Measurements from ENCODE around the gene AFF2. TPM values are rescaled to one million over a fixed set of nuclear protein-coding genes. Genes with fewer than 3 reads are reported as not detected.

Gene AFF2
- total and polyA plus RNA-seq, 2 donors (not counting 3 experiments of a cell fraction or from before 2014, with no cell fraction given), result 0.03 to 0.07 TPM

DNA sequence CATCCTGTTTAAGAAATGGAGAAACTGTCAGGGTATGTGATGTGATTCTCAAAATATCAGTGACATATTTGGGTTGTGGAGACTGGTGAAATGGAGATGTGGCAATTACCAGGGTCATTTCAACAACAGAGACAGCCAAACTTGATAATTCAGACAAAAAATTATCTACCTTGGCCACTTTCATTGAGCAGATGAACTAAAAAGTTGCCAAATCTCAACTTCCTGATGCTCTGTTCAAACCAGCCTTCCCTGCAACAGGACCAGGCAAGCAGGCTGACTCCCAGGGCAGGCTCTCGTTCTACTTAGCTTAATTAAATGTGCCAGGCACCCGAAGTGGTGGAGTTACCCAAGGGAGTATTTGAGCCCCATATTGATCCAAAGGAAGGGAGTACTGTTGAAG lies 199.6 kb downstream of the AFF2 start:
- H3K9ac ChIP-seq (replicated peaks; ENCODE audit: extremely low read depth, insufficient read depth, low read length), result no peak overlapping the region
- DNase-seq (ENCODE audit: low read depth, low spot score), result no peak
- no peak for FAIRE-seq
- ChIA-PET CTCF (no interaction called here), POLR2A (no interaction called here)
- no TSS peak for BruUV-seq (replicated peaks)
- H3K79me2 ChIP-seq (ENCODE audit: control insufficient read depth, insufficient read depth, low read length), result no peaks in the 10 kb centered on the region
- H4K20me1 ChIP-seq (replicated peaks; ENCODE audit: control insufficient read depth, extremely low read depth, insufficient read depth, low read length), result no peaks in the 10 kb centered on the region
- H3K27me3 ChIP-seq (ENCODE audit: control insufficient read depth in 2 of 2, insufficient read depth in 2 of 2, low read length in 2 of 2), result no peaks in the 10 kb centered on the region
- H3K4me3 ChIP-seq (replicated peaks in 1 of 3; ENCODE audit: insufficient read depth in 1 of 3, low read depth in 1 of 3, low read length in 3 of 3), result no peak overlapping the region
- no peak overlapping the region for H2AFZ ChIP-seq (ENCODE audit: low read depth, low read length)
- no peaks in the 10 kb centered on the region for H3K9me1 ChIP-seq (replicated peaks; ENCODE audit: control insufficient read depth, extremely low read depth, insufficient read depth, low read length)
- intact Hi-C loops (cut with micrococcal nuclease), result no loop called here
- dilution Hi-C loops (cut with MboI; ENCODE audit: extremely low pct_ligation_motif_present, low sequenced_read_pairs), result no loop called here
- no peaks in the 10 kb centered on the region for H3K9me3 ChIP-seq (replicated peaks; ENCODE audit: control insufficient read depth, insufficient read depth, low read length)
- TF ChIP-seq FOS (IDR thresholded peaks at IDR 0.05; ENCODE audit: borderline replicate concordance, insufficient read depth, low read length) (no peak), JUN (IDR thresholded peaks at IDR 0.05; ENCODE audit: borderline replicate concordance, insufficient read depth, insufficient read length, low read depth) (no peak), POLR2A (IDR thresholded peaks at IDR 0.05; ENCODE audit: low read depth, low read length) (no peak), EZH2 (IDR thresholded peaks at IDR 0.05; ENCODE audit: borderline replicate concordance, low read depth, low read length, severe bottlenecking) (no peak), GATA2 (IDR thresholded peaks at IDR 0.05; ENCODE audit: insufficient read depth, insufficient read length, low read depth, low read length) (no peak), MYC (IDR thresholded peaks at IDR 0.05; ENCODE audit: low read depth, low read length) (no peak), POLR2AphosphoS5 (IDR thresholded peaks at IDR 0.05; ENCODE audit: insufficient read depth, low read depth, low read length) (no peak)
- TF ChIP-seq, protein P1, sequence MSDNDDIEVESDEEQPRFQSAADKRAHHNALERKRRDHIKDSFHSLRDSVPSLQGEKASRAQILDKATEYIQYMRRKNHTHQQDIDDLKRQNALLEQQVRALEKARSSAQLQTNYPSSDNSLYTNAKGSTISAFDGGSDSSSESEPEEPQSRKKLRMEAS (IDR thresholded peaks at IDR 0.05; ENCODE audit: insufficient read depth, insufficient read length), result no peak
- TF ChIP-seq, protein P2, sequence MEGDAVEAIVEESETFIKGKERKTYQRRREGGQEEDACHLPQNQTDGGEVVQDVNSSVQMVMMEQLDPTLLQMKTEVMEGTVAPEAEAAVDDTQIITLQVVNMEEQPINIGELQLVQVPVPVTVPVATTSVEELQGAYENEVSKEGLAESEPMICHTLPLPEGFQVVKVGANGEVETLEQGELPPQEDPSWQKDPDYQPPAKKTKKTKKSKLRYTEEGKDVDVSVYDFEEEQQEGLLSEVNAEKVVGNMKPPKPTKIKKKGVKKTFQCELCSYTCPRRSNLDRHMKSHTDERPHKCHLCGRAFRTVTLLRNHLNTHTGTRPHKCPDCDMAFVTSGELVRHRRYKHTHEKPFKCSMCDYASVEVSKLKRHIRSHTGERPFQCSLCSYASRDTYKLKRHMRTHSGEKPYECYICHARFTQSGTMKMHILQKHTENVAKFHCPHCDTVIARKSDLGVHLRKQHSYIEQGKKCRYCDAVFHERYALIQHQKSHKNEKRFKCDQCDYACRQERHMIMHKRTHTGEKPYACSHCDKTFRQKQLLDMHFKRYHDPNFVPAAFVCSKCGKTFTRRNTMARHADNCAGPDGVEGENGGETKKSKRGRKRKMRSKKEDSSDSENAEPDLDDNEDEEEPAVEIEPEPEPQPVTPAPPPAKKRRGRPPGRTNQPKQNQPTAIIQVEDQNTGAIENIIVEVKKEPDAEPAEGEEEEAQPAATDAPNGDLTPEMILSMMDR (IDR thresholded peaks at IDR 0.05; ENCODE audit: extremely low read depth in 1 of 2, insufficient read depth in 1 of 2, low read depth in 1 of 2, low read length in 2 of 2), result no peak
- H3K36me3 ChIP-seq (ENCODE audit: control insufficient read depth in 2 of 2, extremely low read depth in 1 of 2, insufficient read depth in 2 of 2, low read length in 2 of 2), result no peaks in the 10 kb centered on the region
- H3K4me1 ChIP-seq (ENCODE audit: control insufficient read depth, extremely low read depth, insufficient read depth, low read length), result no peaks in the 10 kb centered on the region
- H3K27ac ChIP-seq (ENCODE audit: insufficient read depth, low read depth, low read length), result no peak overlapping the region
- H3K4me2 ChIP-seq (ENCODE audit: insufficient read depth, low read length), result no peak overlapping the region

All from endothelial cell of umbilical vein (primary cell).